ENCODE measurements around the gene SPATS2L. TPM values are rescaled to one million over a fixed set of nuclear protein-coding genes. Genes with fewer than 3 reads are reported as not detected.

SPATS2L gene
- total and polyA plus RNA-seq, 2 of the 13 experiments (the other 11 are each of a cell fraction or from before 2014, with no cell fraction given): 154 to 212 TPM

DNA sequence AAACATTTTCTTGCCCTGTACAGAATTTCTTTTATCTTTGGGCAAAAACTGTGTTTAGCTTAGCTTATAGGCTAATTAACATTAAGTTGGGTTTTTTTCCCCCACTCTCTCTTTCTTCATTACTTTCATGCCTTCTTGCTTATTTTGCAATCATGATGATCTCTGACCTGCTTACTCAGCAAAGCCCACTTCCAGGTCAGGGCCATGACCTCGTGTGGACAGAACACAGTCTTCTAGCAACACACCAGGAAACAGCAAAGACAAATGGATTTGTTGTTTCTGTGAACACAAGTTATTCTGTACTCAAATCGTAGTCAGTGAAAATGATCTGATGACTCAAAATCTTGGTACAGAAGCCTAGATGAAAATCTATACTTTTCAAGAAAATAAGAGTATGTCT, 60.7 kb downstream of the SPATS2L start (continued):
- TF ChIP-seq ZNF512B (CRISPR knock-in tag; IDR thresholded peaks at IDR 0.05; ENCODE audit: borderline replicate concordance) (no peak), MTA3 (CRISPR knock-in tag; IDR thresholded peaks at IDR 0.05) (no peak), ZSCAN9 (CRISPR knock-in tag; IDR thresholded peaks at IDR 0.05; ENCODE audit: borderline replicate concordance) (peak; percentile 92), ARNTL (CRISPR knock-in tag; IDR thresholded peaks at IDR 0.05) (peak; percentile 76; the same call in 1 of the 2 replicates), BORCS8-MEF2B (CRISPR knock-in tag; IDR thresholded peaks at IDR 0.05) (no peak), KDM2A (CRISPR knock-in tag; IDR thresholded peaks at IDR 0.05; ENCODE audit: borderline replicate concordance, low read depth) (0 out of 2 replicates have a peak, but pooled peaks have one; percentile 30), TBX3 (IDR thresholded peaks at IDR 0.05; ENCODE audit: borderline replicate concordance) (no peak), ZNF792 (CRISPR knock-in tag; IDR thresholded peaks at IDR 0.05) (peak; percentile 78; the same call in 1 of the 2 replicates), SP5 (CRISPR knock-in tag; IDR thresholded peaks at IDR 0.05; ENCODE audit: borderline replicate concordance, low read depth) (peak; percentile 53; the same call in 1 of the 2 replicates), GABPA (IDR thresholded peaks at IDR 0.05; ENCODE audit: low read depth, low read length) (no peak), GABPA (CRISPR knock-in tag; IDR thresholded peaks at IDR 0.05; ENCODE audit: low read depth) (peak; percentile 70), ZMYM4 (CRISPR knock-in tag; IDR thresholded peaks at IDR 0.05) (peak; percentile 95), ZNF704 (CRISPR knock-in tag; IDR thresholded peaks at IDR 0.05; ENCODE audit: borderline replicate concordance) (no peak), GRHL1 (CRISPR knock-in tag; conservative IDR thresholded peaks at IDR 0.05) (no peak), CC2D1A (CRISPR knock-in tag; IDR thresholded peaks at IDR 0.05) (no peak), ZFP36 (IDR thresholded peaks at IDR 0.05; ENCODE audit: borderline replicate concordance, low read depth, low read length, partially characterized antibody) (no peak), ASH2L (IDR thresholded peaks at IDR 0.05; ENCODE audit: insufficient read length, low read depth, low read length) (peak; percentile 47)
- TF ChIP-seq, protein P1, sequence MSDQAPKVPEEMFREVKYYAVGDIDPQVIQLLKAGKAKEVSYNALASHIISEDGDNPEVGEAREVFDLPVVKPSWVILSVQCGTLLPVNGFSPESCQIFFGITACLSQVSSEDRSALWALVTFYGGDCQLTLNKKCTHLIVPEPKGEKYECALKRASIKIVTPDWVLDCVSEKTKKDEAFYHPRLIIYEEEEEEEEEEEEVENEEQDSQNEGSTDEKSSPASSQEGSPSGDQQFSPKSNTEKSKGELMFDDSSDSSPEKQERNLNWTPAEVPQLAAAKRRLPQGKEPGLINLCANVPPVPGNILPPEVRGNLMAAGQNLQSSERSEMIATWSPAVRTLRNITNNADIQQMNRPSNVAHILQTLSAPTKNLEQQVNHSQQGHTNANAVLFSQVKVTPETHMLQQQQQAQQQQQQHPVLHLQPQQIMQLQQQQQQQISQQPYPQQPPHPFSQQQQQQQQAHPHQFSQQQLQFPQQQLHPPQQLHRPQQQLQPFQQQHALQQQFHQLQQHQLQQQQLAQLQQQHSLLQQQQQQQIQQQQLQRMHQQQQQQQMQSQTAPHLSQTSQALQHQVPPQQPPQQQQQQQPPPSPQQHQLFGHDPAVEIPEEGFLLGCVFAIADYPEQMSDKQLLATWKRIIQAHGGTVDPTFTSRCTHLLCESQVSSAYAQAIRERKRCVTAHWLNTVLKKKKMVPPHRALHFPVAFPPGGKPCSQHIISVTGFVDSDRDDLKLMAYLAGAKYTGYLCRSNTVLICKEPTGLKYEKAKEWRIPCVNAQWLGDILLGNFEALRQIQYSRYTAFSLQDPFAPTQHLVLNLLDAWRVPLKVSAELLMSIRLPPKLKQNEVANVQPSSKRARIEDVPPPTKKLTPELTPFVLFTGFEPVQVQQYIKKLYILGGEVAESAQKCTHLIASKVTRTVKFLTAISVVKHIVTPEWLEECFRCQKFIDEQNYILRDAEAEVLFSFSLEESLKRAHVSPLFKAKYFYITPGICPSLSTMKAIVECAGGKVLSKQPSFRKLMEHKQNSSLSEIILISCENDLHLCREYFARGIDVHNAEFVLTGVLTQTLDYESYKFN (CRISPR knock-in tag; conservative IDR thresholded peaks at IDR 0.05): peak; percentile 92
- TF ChIP-seq, protein P2, sequence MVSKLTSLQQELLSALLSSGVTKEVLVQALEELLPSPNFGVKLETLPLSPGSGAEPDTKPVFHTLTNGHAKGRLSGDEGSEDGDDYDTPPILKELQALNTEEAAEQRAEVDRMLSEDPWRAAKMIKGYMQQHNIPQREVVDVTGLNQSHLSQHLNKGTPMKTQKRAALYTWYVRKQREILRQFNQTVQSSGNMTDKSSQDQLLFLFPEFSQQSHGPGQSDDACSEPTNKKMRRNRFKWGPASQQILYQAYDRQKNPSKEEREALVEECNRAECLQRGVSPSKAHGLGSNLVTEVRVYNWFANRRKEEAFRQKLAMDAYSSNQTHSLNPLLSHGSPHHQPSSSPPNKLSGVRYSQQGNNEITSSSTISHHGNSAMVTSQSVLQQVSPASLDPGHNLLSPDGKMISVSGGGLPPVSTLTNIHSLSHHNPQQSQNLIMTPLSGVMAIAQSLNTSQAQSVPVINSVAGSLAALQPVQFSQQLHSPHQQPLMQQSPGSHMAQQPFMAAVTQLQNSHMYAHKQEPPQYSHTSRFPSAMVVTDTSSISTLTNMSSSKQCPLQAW (CRISPR knock-in tag; IDR thresholded peaks at IDR 0.05): peak; percentile 92
